ENCODE measurements around the gene WSCD2.

WSCD2 gene

GRCh38 chr12:108090932-108091678 lies 38.0 kb upstream of the WSCD2 start:
- Histone ChIP-seq H2AFZ (ENCODE audit: low read length) (no peak overlapping the region), H3K9me2 (replicated peaks; ENCODE audit: low read depth, low read length) (no peaks in the 10 kb centered on the region), H3K27me3 (ENCODE audit: insufficient read depth, low read length, poor library complexity, severe bottlenecking) (peaks cover 4% of the 10 kb centered on the region), H3K9me3 (ENCODE audit: insufficient read depth, low read depth, low read length) (no peaks in the 10 kb centered on the region; the same call in 1 of the 2 replicates), H3F3A (ENCODE audit: low read depth) (no peaks in the 10 kb centered on the region), H3K4me2 (ENCODE audit: low read depth, low read length, poor library complexity, severe bottlenecking) (no peak overlapping the region), H4K20me1 (ENCODE audit: insufficient read depth, low read length, poor library complexity, severe bottlenecking) (no peaks in the 10 kb centered on the region), H3K79me2 (ENCODE audit: insufficient read depth, low read length) (no peaks in the 10 kb centered on the region), H3K4me3 (ENCODE audit: low read length, poor library complexity, severe bottlenecking) (no peak overlapping the region), H3K4me1 (ENCODE audit: insufficient read depth, low read length, poor library complexity, severe bottlenecking) (no peaks in the 10 kb centered on the region), H3K9ac (ENCODE audit: low read depth, low read length, poor library complexity, severe bottlenecking) (no peak overlapping the region), H3K36me3 (ENCODE audit: insufficient read depth, low read length) (no peaks in the 10 kb centered on the region)
- TF ChIP-seq EZH2phosphoT487 (IDR thresholded peaks at IDR 0.05; ENCODE audit: borderline replicate concordance) = no peak
- no peak for TF ChIP-seq CTCF (conservative IDR thresholded peaks at IDR 0.05; ENCODE audit: low read length)

- Histone ChIP-seq H4K20me1 (ENCODE audit: insufficient read depth, low read length, poor library complexity, severe bottlenecking) (no peaks in the 10 kb centered on the region), H3K79me2 (ENCODE audit: insufficient read depth, low read length) (no peaks in the 10 kb centered on the region), H3F3A (ENCODE audit: low read depth) (no peaks in the 10 kb centered on the region), H3K9ac (ENCODE audit: low read depth, low read length, poor library complexity, severe bottlenecking) (no peak overlapping the region), H3K4me1 (ENCODE audit: insufficient read depth, low read length, poor library complexity, severe bottlenecking) (no peaks in the 10 kb centered on the region), H3K36me3 (ENCODE audit: insufficient read depth, low read length) (no peaks in the 10 kb centered on the region), H3K4me2 (ENCODE audit: low read depth, low read length, poor library complexity, severe bottlenecking) (no peak overlapping the region), H3K9me2 (replicated peaks; ENCODE audit: low read depth, low read length) (no peaks in the 10 kb centered on the region), H3K4me3 (ENCODE audit: low read length, poor library complexity, severe bottlenecking) (no peak overlapping the region), H2AFZ (ENCODE audit: low read length) (no peak overlapping the region), H3K27me3 (ENCODE audit: insufficient read depth, low read length, poor library complexity, severe bottlenecking) (peaks cover 4% of the 10 kb centered on the region), H3K9me3 (ENCODE audit: insufficient read depth, low read depth, low read length) (no peaks in the 10 kb centered on the region; the same call in 1 of the 2 replicates)
- TF ChIP-seq EZH2phosphoT487 (IDR thresholded peaks at IDR 0.05; ENCODE audit: borderline replicate concordance) = no peak
- TF ChIP-seq CTCF (conservative IDR thresholded peaks at IDR 0.05; ENCODE audit: low read length) = no peak
Observed at GRCh38 chr12:108091679-108092051, 37.4 kb upstream of the WSCD2 start.

GRCh38 chr12:108093209-108093608 lies 35.9 kb upstream of the WSCD2 start:
- TF ChIP-seq CTCF (conservative IDR thresholded peaks at IDR 0.05; ENCODE audit: low read length) = no peak

More at GRCh38 chr12:108093209-108093608, 35.9 kb upstream of the WSCD2 start:
- Histone ChIP-seq H3K27me3 (ENCODE audit: insufficient read depth, low read length, poor library complexity, severe bottlenecking) (peaks cover 4% of the 10 kb centered on the region), H3K9me3 (ENCODE audit: insufficient read depth, low read depth, low read length) (no peaks in the 10 kb centered on the region), H2AFZ (ENCODE audit: low read length) (no peak overlapping the region), H3K4me2 (ENCODE audit: low read depth, low read length, poor library complexity, severe bottlenecking) (no peak overlapping the region), H4K20me1 (ENCODE audit: insufficient read depth, low read length, poor library complexity, severe bottlenecking) (no peaks in the 10 kb centered on the region), H3K9ac (ENCODE audit: low read depth, low read length, poor library complexity, severe bottlenecking) (no peak overlapping the region), H3K4me3 (ENCODE audit: low read length, poor library complexity, severe bottlenecking) (no peak overlapping the region), H3F3A (ENCODE audit: low read depth) (no peaks in the 10 kb centered on the region), H3K4me1 (ENCODE audit: insufficient read depth, low read length, poor library complexity, severe bottlenecking) (no peaks in the 10 kb centered on the region), H3K36me3 (ENCODE audit: insufficient read depth, low read length) (no peaks in the 10 kb centered on the region), H3K9me2 (replicated peaks; ENCODE audit: low read depth, low read length) (no peaks in the 10 kb centered on the region), H3K79me2 (ENCODE audit: insufficient read depth, low read length) (no peaks in the 10 kb centered on the region)

Measured in Loucy (cell line).